Lung (tissue), 12 donors: ENCODE data around the gene TYW1. TPM values are rescaled to one million over a fixed set of nuclear protein-coding genes. Genes with fewer than 3 reads are reported as not detected.
A peak's percentile ranks its signal among the peaks of the same experiment; 100 is the strongest.
"Not testable (repeated sequence)": the region's sequence is repeated elsewhere in the genome, so short reads cannot be mapped to it uniquely, and the experiment has no call there.

Experiments used
- ATAC-seq: fragments of 200-7000 bp; cut with Tn5 transposase; one replicate; pipeline ENCODE4 v1.9.1; 2020; ENCODE audit warnings: moderate number of reproducible peaks; ENCODE audit not compliant: insufficient read depth, low FRiP score
- DNase-seq, 3 donors: peaks; one replicate each; pipeline ENCODE4 v3.0.0-alpha.2; 2013 to 2017
- H3K27ac ChIP-seq, 2 donors: one replicate each; pipeline ENCODE4 v1.5.1; 2013; ENCODE audit warnings: mild to moderate bottlenecking in 2 of 2, moderate library complexity in 2 of 2, control low read depth in 1 of 2, inconsistent platforms in 1 of 2, low read depth in 1 of 2, low read length in 1 of 2
- H3K27me3 ChIP-seq, 3 donors: one replicate each; pipeline ENCODE4 v1.5.1; 2013; ENCODE audit warnings: low read length in 2 of 3; ENCODE audit not compliant: control insufficient read depth in 3 of 3, insufficient read depth in 3 of 3
- H3K36me3 ChIP-seq, 4 donors: one replicate each; pipeline ENCODE4 v1.5.1; 2013; ENCODE audit warnings: low read length in 4 of 4, mild to moderate bottlenecking in 1 of 4, moderate library complexity in 1 of 4; ENCODE audit not compliant: control insufficient read depth in 4 of 4, insufficient read depth in 4 of 4
- H3K4me1 ChIP-seq, 5 donors: one replicate each; pipeline ENCODE4 v1.5.1; 2013; ENCODE audit warnings: low read length in 5 of 5, mild to moderate bottlenecking in 2 of 5, moderate library complexity in 1 of 5; ENCODE audit not compliant: control insufficient read depth in 5 of 5, insufficient read depth in 5 of 5
- H3K4me3 ChIP-seq: one replicate; pipeline ENCODE4 v1.5.1; 2013; ENCODE audit warnings: mild to moderate bottlenecking, control low read depth, moderate library complexity
- H3K9ac ChIP-seq, 2 donors: one replicate each; pipeline ENCODE4 v1.5.1; 2013; ENCODE audit warnings: low read length in 2 of 2, control low read depth in 1 of 2; ENCODE audit not compliant: insufficient read depth in 1 of 2
- H3K9me3 ChIP-seq, 4 donors: one replicate each; pipeline ENCODE4 v1.5.1; 2013; ENCODE audit warnings: low read length in 3 of 4, mild to moderate bottlenecking in 1 of 4, moderate library complexity in 1 of 4; ENCODE audit not compliant: control insufficient read depth in 4 of 4, insufficient read depth in 3 of 4
- WGBS, 2 donors: extraction: QIAGEN DNeasy Blood & Tissue Kit; methylation state at CpG; one replicate each; pipeline ENCODE4 v1.1.7; 2013; 5-methylcytosine and 5-hydroxymethylcytosine counted together
- polyA plus RNA-seq, 2 donors: library from polyadenylated mRNA; stranded (reverse); fragments of 200-250 nt; gene quantifications; one replicate each; pipeline ENCODE4 v1.2.1, GENCODE V29; 2013
- total RNA-seq, 2 donors: library from RNA; depleted of rRNA in 1 of 2; stranded (reverse); fragments of >200 nt in 1 of 2; gene quantifications; one replicate each; pipeline ENCODE4 v1.2.1, GENCODE V29; 2014 to 2021
- TF ChIP-seq, protein P1 (sequence below): IDR thresholded peaks from 2 replicates; pipeline ENCODE4 v1.5.1; 2012; ENCODE audit warnings: mild to moderate bottlenecking; ENCODE audit errors: control extremely low read depth, extremely low read depth
- donor health status: control.
- donor health status: control.
- donor health status: Bipolar disorder and iron deficiency.
- donor health status: healthy.
- donor health status: DM: yes; HTN: yes; CAD: no.

Gene TYW1
- total and polyA plus RNA-seq, 4 donors, result 6.1 to 27.1 (median 12.0) TPM

DNA sequence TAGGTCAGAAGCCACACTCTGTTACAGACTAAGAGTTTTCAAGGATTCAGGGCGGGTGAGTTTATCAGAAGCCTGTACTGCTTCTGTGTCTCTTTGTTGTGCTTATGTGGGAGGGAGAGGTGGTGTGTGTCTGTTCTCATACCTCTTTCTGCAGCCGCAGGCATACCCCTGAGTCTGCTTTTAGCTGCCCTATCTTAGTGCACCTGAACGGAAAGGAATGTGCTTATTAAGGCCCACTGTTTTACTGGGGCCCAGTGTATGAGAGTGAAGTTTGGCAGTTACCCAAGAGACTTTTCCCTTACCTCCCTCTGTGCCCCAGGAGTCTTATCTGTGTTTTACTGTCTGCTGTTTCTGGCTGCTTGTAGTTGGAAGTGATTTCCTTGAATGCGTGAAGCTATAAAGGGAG, 104.3 kb downstream of the TYW1 start:
- Histone ChIP-seq H3K27me3 (no peaks in the 10 kb centered on the region), H3K9ac (no peak overlapping the region), H3K36me3 (peaks cover 0 to 8% (median 0%) of the 10 kb centered on the region in 4 donors), H3K27ac (no peak overlapping the region), H3K9me3 (no peaks in the 10 kb centered on the region), H3K4me3 (no peak overlapping the region), H3K4me1 (no peaks in the 10 kb centered on the region)
- DNase-seq (peak in 1 of 3 donors; percentile 60), ATAC-seq (no peak)
- TF ChIP-seq, protein P1, sequence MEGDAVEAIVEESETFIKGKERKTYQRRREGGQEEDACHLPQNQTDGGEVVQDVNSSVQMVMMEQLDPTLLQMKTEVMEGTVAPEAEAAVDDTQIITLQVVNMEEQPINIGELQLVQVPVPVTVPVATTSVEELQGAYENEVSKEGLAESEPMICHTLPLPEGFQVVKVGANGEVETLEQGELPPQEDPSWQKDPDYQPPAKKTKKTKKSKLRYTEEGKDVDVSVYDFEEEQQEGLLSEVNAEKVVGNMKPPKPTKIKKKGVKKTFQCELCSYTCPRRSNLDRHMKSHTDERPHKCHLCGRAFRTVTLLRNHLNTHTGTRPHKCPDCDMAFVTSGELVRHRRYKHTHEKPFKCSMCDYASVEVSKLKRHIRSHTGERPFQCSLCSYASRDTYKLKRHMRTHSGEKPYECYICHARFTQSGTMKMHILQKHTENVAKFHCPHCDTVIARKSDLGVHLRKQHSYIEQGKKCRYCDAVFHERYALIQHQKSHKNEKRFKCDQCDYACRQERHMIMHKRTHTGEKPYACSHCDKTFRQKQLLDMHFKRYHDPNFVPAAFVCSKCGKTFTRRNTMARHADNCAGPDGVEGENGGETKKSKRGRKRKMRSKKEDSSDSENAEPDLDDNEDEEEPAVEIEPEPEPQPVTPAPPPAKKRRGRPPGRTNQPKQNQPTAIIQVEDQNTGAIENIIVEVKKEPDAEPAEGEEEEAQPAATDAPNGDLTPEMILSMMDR, result no peak
- 85 to 91% methylated on average over 4 of the region's 4 CpGs for WGBS, 2 donors

DNA sequence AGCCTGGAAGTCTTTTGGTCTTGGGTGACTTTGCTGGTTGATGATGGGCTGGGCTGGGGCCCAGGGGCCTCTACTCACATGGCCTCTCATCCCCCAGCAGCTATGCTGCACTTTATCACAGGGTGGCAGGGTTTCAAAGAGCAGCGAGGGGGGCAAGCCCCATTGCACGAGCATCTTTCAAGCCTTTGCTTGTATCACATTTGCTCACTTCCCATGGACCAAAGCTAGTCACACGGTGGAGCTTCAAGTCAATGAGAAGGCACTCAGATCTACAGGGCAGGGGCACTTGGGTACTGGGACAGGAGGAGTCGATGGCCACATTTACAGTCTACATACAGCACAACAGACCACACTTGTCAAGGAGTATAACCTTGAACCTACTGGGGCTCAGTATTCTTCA, 108.3 kb downstream of the TYW1 start:
- H3K9ac ChIP-seq, result not testable (repeated sequence)
- WGBS, 2 donors, result 78 to 87% methylated on average over 4 of the region's 4 CpGs

GRCh38 chr7:67105377-67105776, 108.7 kb downstream of the TYW1 start:
- TF ChIP-seq, protein P1, result no peak
- no peak overlapping the region for H3K9ac ChIP-seq
- no peaks in the 10 kb centered on the region for H3K4me1 ChIP-seq
- H3K9me3 ChIP-seq, result no peaks in the 10 kb centered on the region
- peaks cover 0 to 7% (median under 1%) of the 10 kb centered on the region in 4 donors for H3K36me3 ChIP-seq
- H3K27me3 ChIP-seq, result no peaks in the 10 kb centered on the region
- H3K27ac ChIP-seq, result no peak overlapping the region
- ATAC-seq (no peak), DNase-seq (no peak)
- 32 to 51% methylated on average over 4 of the region's 4 CpGs for WGBS, 2 donors
- no peak overlapping the region for H3K4me3 ChIP-seq

More for the DNA sequence above, 108.3 kb downstream of the TYW1 start:
- not testable (repeated sequence) for H3K36me3 ChIP-seq, H3K4me1 ChIP-seq, H3K4me3 ChIP-seq, DNase-seq, H3K9me3 ChIP-seq, ATAC-seq, H3K27me3 ChIP-seq, H3K27ac ChIP-seq

DNA sequence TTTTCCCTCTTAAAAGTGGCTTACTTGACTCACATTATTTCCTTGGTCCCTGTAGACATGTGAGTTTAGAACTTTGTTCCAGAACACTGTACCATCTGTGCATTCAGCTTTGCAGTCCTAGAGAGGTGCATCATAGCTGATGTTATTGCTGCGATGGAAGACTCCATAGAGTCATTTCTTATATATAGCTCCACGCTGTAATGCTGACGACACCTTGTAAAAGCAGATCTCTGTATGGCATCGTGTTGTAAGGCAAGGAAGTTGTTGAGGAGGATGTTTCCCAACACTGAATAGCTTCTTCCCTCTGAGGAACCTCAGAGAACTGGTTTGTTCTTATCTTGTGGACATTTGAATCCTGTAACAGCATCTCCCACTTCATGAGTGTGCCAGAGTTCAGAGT, 109.6 kb downstream of the TYW1 start:
- not testable (repeated sequence) for H3K36me3 ChIP-seq, H3K27me3 ChIP-seq, ATAC-seq, H3K27ac ChIP-seq, H3K9me3 ChIP-seq, H3K9ac ChIP-seq, H3K4me3 ChIP-seq, DNase-seq, H3K4me1 ChIP-seq
- 32 to 78% methylated on average over 4 of the region's 4 CpGs for WGBS, 2 donors

GRCh38 chr7:67111342-67111741, 114.7 kb downstream of the TYW1 start:
- H3K4me3 ChIP-seq, H3K27me3 ChIP-seq, ATAC-seq, H3K9ac ChIP-seq, DNase-seq, H3K36me3 ChIP-seq, H3K27ac ChIP-seq, H3K4me1 ChIP-seq, H3K9me3 ChIP-seq: not testable (repeated sequence)
- 96 to 99% methylated on average over 2 of the region's 2 CpGs for WGBS, 2 donors

- not testable (repeated sequence) for ATAC-seq, DNase-seq, H3K9ac ChIP-seq, H3K4me3 ChIP-seq, H3K36me3 ChIP-seq, H3K9me3 ChIP-seq, H3K27me3 ChIP-seq, H3K27ac ChIP-seq, H3K4me1 ChIP-seq
Measured at GRCh38 chr7:67114483-67115246, 118.0 kb downstream of the TYW1 start.

DNA sequence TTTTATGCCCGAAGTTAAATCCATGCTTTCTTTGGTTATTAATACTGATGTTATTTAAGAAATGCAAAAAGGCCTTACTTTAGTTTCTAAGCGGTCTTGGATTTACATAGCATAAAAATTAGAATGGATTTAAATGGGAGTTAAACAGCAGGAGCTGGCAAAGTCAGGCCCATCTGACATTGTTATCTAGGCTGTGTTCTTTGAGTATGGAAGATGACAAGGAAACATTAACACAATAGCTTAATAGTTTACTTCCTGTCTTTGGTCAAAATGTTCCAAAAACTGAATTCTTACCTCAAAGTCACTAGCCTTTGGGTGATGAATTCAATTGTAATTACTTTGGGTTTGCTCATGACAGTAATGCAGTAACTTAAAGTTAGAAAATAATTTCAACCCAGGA, 123.9 kb downstream of the TYW1 start:
- H3K9ac ChIP-seq, DNase-seq, ATAC-seq, H3K4me3 ChIP-seq, H3K4me1 ChIP-seq, H3K27ac ChIP-seq, H3K36me3 ChIP-seq, H3K27me3 ChIP-seq, H3K9me3 ChIP-seq: not testable (repeated sequence)
- WGBS, 2 donors, result 88 to 97% methylated on average over 2 of the region's 2 CpGs
